Kidney (tissue), 14 donors: ENCODE data around the gene PRG2. TPM values are rescaled to one million over a fixed set of nuclear protein-coding genes. Genes with fewer than 3 reads are reported as not detected.

ENCODE experiments used
- DNase-seq, 5 donors: peaks; one replicate each; pipeline ENCODE4 v3.0.0-alpha.2; 2013 to 2020
- FAIRE-seq: peaks from 2 replicates; lab custom pipeline; 2012; peaks lifted over from hg19 to GRCh38; lab: Jason Lieb, UNC
- H3K27ac ChIP-seq, 2 donors: one replicate each; pipeline ENCODE4 v1.7.0; 2013; ENCODE audit warnings: low read depth in 2 of 2, low read length in 2 of 2, inconsistent platforms in 1 of 2
- H3K27me3 ChIP-seq: one replicate; pipeline ENCODE4 v1.7.1; 2013; ENCODE audit warnings: low read length, inconsistent platforms; ENCODE audit not compliant: control insufficient read depth, insufficient read depth
- H3K36me3 ChIP-seq, 3 donors: one replicate each; pipeline versions ENCODE4 v1.7.0 to v1.7.1; 2013; ENCODE audit warnings: low read length in 3 of 3, control low read depth in 1 of 3, inconsistent platforms in 1 of 3; ENCODE audit not compliant: insufficient read depth in 3 of 3, control insufficient read depth in 2 of 3
- H3K4me1 ChIP-seq, 3 donors: one replicate each; pipeline versions ENCODE4 v1.7.0 to v1.7.1; 2013; ENCODE audit warnings: low read length in 3 of 3, inconsistent platforms in 1 of 3, low read depth in 1 of 3; ENCODE audit not compliant: control insufficient read depth in 2 of 3, insufficient read depth in 2 of 3
- H3K4me3 ChIP-seq, 3 donors: one replicate each; pipeline versions ENCODE4 v1.7.0 to v1.8.1; 2013; ENCODE audit warnings: low read length in 3 of 3, control low read depth in 1 of 3, inconsistent platforms in 1 of 3
- H3K9ac ChIP-seq, 3 donors: one replicate each; pipeline versions ENCODE4 v1.7.0 to v1.7.1; 2013; ENCODE audit warnings: low read length in 3 of 3, control low read depth in 1 of 3, inconsistent platforms in 1 of 3
- H3K9me3 ChIP-seq, 3 donors: one replicate each; pipeline versions ENCODE4 v1.7.0 to v1.7.1; 2013; ENCODE audit warnings: low read length in 3 of 3, control low read depth in 1 of 3, inconsistent platforms in 1 of 3; ENCODE audit not compliant: control insufficient read depth in 2 of 3, insufficient read depth in 1 of 3
- intact Hi-C: fragments of 100-400 bp; cut with DNase I; formaldehyde crosslinking; loops from one replicate; pipeline ENCODE4 v1.11.1; 2022
- polyA plus RNA-seq: library from polyadenylated mRNA; stranded (reverse); fragments of 350-450 nt; fragmentation: Illumina TruSeq; extraction: RNeasy Lipid Tissue Mini Kit (QIAGEN cat#74804); gene quantifications from one replicate; pipeline ENCODE4 v1.2.3, GENCODE V29; 2014; ENCODE audit warnings: low read depth, low replicate concordance; ENCODE audit not compliant: insufficient read depth
- total RNA-seq: library from RNA; stranded (reverse); fragmentation: NEBNext Ultra II Directional; extraction: Animal tissue kit (Norgen Biotek cat#: 25700); gene quantifications from one replicate; pipeline ENCODE4 v1.2.1, GENCODE V29; 2021
- TF ChIP-seq, protein P1 (sequence below): IDR thresholded peaks from 3 replicates; pipeline ENCODE4 v1.5.1; 2012; ENCODE audit warnings: mild to moderate bottlenecking, moderate library complexity, borderline replicate concordance; ENCODE audit not compliant: insufficient read depth; ENCODE audit errors: extremely low read depth
- donor health status: control.
- donor health status: control.
- donor health status: control.
- donor health status: control.
- donor health status: control.
- donor health status: DM: yes; HTN: yes; CAD: no.
- donor health status: Normal renal cell carcinoma (clear cell type).

Gene PRG2
- total and polyA plus RNA-seq, 2 donors from 2014 or later, result 0.22 TPM; not detected in 1

DNA sequence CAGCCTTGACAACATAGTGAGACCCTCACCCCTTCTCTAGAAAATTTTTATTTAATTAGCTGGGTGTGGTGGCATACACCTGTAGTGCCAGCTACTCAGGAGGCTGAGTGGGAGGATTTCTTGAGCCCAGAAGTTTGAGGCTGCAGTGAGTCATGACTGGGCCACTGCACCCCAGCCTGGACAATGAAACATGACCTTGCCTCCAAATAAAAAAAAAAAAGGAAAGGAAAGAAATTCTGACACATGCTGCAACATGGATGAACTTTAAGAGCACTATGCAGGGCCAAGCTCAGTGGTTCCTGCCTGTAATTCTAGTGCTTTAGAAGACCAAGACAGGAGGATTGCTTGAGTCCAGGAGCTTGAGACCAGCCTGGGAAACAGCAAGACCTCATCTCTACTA is 27.7 kb upstream of the PRG2 start:
- no peak for DNase-seq
- TF ChIP-seq, protein P1, sequence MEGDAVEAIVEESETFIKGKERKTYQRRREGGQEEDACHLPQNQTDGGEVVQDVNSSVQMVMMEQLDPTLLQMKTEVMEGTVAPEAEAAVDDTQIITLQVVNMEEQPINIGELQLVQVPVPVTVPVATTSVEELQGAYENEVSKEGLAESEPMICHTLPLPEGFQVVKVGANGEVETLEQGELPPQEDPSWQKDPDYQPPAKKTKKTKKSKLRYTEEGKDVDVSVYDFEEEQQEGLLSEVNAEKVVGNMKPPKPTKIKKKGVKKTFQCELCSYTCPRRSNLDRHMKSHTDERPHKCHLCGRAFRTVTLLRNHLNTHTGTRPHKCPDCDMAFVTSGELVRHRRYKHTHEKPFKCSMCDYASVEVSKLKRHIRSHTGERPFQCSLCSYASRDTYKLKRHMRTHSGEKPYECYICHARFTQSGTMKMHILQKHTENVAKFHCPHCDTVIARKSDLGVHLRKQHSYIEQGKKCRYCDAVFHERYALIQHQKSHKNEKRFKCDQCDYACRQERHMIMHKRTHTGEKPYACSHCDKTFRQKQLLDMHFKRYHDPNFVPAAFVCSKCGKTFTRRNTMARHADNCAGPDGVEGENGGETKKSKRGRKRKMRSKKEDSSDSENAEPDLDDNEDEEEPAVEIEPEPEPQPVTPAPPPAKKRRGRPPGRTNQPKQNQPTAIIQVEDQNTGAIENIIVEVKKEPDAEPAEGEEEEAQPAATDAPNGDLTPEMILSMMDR, result no peak
- FAIRE-seq, result no peak
- H3K9ac ChIP-seq, result no peak overlapping the region
- intact Hi-C loops, result no loop called here
- H3K36me3 ChIP-seq, result peaks cover 0 to 6% (median 4%) of the 10 kb centered on the region in 3 donors
- peaks cover 0 to 2% (median 0%) of the 10 kb centered on the region in 3 donors for H3K4me1 ChIP-seq
- no peak overlapping the region for H3K27ac ChIP-seq
- H3K4me3 ChIP-seq, result no peak overlapping the region
- H3K9me3 ChIP-seq, result no peaks in the 10 kb centered on the region
- no peaks in the 10 kb centered on the region for H3K27me3 ChIP-seq

DNA sequence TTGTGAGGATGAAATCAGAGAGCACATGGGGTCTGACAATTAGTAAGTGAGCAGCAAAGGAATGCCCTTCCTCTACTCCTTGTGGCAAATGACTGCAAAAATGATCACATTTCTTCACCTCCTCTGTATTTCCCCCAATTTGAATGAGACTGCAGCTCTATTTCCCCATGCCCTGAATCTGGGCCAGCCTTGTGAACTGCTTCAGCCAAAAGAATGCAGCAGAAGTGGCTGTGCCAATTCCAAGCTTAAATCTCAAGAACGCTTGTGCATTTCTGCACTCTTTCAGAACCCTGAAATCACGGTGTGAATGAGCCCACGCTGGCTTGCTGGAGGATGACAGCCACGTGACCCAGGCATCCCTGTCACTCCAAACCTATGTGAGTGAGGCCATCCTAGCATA is 26.6 kb upstream of the PRG2 start:
- no peak overlapping the region for H3K27ac ChIP-seq
- H3K4me1 ChIP-seq, result no peaks in the 10 kb centered on the region
- intact Hi-C loops, result no loop called here
- FAIRE-seq (no peak), DNase-seq (no peak)
- H3K9ac ChIP-seq, result no peak overlapping the region
- TF ChIP-seq, protein P1, result no peak
- no peak overlapping the region for H3K4me3 ChIP-seq
- no peaks in the 10 kb centered on the region for H3K9me3 ChIP-seq
- peaks cover 0 to 6% (median 4%) of the 10 kb centered on the region in 3 donors for H3K36me3 ChIP-seq
- no peaks in the 10 kb centered on the region for H3K27me3 ChIP-seq

DNA sequence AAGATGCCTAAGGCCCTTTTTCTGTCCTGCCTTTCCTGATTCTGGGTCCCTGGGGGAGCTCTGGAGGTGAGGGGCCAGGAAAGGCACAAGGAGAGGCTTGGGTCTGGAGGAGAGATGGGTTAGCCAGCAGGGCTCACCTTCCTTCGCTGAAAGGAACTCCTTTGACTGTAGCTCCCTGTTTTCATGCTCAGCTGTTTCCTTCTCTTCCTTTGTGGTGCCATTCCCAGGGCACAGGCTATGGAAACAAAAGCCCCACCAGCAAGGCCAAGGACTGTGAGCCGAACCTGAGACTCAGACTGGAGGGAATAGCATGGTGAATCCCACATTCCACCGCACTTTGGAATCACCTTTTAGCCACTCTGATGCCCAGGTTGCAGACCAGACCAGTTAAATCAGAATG is 26.0 kb upstream of the PRG2 start:
- TF ChIP-seq, protein P1, result no peak
- no peaks in the 10 kb centered on the region for H3K9me3 ChIP-seq
- no peaks in the 10 kb centered on the region for H3K4me1 ChIP-seq
- H3K4me3 ChIP-seq, result no peak overlapping the region
- peaks cover 0 to 6% (median 4%) of the 10 kb centered on the region in 3 donors for H3K36me3 ChIP-seq
- no peak overlapping the region for H3K27ac ChIP-seq
- intact Hi-C loops, result no loop called here
- DNase-seq (no peak), FAIRE-seq (no peak)
- no peaks in the 10 kb centered on the region for H3K27me3 ChIP-seq
- no peak overlapping the region for H3K9ac ChIP-seq
